Urothelium cell line (cell line): ENCODE measurements around the gene FAAH.

Experiments
- DNase-seq: peaks from one replicate; pipeline ENCODE4 v3.0.0; 2011; ENCODE audit warnings: low spot score, mixed read lengths
- FAIRE-seq: peaks from 2 replicates; lab custom pipeline; 2011; peaks lifted over from hg19 to GRCh38; lab: Jason Lieb, UNC

FAAH gene

DNA sequence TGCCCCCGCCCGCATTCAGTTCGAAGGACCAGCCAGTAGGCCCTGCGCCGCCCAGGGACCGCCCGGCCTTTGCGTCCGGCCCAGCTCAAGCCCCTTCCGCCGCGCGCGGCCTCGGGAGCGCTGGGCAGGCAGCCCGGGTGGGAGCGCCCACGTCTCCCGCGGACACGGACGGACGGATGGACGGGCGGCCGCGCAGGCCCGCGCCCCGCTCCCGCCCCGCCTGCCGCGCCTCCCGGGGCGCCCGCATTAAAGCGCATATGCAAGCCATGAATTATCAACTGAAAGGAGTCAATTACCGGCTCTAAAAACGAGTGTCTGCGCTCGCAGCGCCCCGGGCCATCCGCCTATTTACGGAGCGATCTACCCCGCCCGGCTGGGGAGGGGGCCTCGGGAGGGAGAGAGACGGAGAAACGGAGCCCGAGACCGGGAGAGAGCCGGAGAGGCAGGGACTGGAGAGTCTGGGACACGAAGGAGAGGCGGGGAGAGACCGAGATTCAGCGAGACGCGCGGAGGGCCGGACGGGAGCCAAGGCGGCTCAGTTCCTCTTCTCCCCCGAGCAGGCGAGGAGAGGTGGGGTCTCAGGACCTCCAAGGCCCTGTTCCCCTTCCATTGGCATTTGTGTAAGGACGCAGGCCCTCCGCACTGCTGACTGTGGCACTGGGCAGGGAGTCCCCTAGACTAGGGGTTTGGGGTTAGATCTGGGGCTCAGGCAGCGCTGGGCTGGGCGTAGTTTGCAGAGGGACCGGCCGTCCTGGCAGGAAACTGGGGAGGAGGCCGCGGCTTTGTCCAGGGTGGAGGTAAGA is 54.2 kb downstream of the FAAH start:
- no peak for DNase-seq

DNA sequence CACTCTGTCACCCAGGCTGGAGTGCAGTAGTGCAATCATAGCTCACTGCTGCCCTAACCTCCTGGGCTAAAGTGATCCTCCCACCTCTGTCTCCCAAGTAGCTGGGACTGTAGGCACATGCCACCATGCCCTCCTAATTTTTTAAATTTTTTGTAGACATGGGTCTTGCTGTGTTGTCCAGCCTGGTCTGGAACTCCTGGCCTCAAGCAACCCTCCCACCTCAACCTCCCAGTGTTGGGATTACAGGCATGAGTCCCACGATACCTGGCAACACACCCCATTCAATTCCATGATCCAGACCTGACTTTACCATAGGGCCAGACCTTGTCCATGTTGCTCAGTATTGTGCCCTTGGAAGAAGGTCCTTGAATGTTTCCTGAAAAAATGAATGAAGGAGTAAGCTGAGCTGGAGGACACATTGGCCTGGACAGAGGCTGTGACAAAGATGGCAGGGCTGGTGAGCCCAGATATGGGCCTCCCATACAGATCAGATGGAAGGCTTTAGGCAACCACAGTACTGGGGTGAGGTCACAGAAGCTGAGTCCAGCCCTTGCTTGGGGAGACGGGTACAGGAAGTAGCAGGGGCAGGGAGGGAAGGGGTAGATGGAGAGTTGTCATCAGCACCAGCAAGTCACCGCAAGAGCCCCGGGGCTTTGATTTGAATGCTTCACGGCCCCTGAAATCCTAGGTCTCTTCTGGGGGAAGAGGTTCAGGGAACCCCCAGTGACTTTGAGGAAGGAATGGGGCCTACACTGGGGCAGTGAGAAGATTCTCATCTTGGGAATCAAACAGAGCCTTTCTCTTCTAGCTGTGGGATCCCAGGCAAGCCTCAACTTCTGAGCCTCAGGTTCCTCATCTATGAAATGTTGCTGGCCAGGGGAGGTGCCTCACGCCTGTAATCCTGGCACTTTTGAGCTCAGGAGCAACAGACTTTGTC is 55.4 kb downstream of the FAAH start:
- FAIRE-seq = no peak

More for the DNA sequence above, 54.2 kb downstream of the FAAH start:
- no peak for FAIRE-seq

DNA sequence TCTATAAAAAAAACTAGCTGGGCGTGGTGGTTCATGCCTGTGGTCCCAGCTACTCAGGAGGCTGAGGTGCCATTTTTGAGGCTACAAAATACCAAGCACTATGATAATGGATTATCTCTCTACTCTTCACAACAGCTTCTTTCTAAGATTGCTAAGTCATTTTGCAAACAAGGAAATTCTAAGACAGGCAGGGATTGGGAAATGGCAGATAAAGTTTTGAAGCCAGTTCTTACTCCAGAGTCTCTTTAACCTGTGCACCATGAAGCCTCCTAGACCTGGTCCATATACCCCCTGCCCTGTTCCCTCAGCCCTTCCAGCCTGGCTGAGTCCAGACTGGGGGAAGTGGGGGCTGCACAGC is 56.0 kb downstream of the FAAH start:
- DNase-seq (no peak), FAIRE-seq (no peak)

More for the DNA sequence above, 55.4 kb downstream of the FAAH start:
- DNase-seq = no peak

DNA sequence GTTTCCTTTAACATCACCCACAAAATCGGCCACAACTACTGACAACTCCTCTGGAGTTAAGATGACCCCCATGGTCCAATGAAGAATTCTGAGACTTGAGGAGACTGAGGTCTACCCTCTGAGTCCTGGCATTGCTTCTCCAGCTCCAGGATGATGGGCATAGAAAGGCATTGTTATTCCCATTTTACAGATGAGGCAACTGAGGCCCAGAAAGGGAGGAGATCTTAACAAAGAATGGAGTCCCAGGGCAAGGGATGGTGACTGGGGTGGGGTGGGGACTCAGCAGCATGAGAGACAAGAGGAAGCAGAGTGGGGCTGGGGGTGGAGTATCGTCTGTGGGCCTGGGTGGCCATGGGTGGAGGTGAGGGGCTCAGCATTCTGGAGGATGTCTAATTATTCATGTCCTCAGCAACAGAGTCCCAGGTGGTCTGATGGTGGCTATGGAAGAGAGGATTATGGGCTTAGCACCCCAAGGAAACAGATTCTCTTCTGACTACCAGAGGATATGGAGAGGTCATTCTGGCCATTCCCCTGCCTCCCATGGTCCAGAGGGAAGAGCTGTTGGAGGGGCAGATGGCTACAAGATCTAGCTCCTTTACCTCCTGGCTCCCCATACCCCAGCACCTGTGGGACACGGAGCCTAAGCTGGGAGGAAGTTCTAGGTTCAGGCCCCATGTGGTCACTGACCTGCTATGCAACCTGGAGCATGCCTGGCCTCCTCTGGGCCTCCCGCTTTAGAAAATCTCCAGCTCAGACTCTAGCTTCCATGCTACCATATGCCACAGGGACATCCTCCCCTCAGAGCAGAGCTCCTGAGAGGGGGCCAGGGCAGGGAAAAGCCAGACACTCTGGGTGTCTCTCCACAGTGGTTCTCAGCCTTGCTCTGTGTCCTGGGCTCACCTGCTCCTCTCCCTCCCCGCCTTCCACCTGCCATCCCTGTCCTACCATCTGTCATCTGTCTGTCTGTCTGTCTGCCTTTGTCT is 58.1 kb downstream of the FAAH start:
- no peak for FAIRE-seq
- no peak for DNase-seq

- DNase-seq = no peak
These were observed 58.8 kb downstream of the FAAH start for GRCh38 chr1:46452931-46453325.

DNA sequence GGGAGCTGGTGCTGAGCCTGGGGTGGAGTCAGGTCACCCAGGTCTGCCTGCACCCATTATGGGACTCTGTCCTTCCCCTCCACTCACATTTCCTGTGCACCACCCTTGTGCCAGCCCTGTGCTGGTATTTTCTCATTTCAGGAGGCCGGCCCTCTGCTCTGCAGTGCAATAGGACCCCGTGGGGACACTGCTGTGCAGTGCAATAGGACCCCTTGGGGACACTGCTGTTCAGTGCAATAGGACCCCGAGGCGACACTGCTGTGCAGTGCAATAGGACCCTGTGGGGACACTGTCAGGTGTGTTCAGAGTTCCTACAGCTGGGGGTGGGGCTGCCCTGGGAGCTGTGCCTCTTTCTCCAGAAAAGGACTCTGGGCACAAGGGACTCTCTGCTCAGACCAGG is 59.3 kb downstream of the FAAH start:
- FAIRE-seq (no peak), DNase-seq (no peak)

More at GRCh38 chr1:46452931-46453325, 58.8 kb downstream of the FAAH start:
- peak; percentile 74 for FAIRE-seq

GRCh38 chr1:46455951-46456350 is 61.8 kb downstream of the FAAH start:
- DNase-seq = no peak

GRCh38 chr1:46456411-46456963 is 62.4 kb downstream of the FAAH start:
- DNase-seq = no peak
- no peak for FAIRE-seq

More at GRCh38 chr1:46455951-46456350, 61.8 kb downstream of the FAAH start:
- FAIRE-seq = no peak

DNA sequence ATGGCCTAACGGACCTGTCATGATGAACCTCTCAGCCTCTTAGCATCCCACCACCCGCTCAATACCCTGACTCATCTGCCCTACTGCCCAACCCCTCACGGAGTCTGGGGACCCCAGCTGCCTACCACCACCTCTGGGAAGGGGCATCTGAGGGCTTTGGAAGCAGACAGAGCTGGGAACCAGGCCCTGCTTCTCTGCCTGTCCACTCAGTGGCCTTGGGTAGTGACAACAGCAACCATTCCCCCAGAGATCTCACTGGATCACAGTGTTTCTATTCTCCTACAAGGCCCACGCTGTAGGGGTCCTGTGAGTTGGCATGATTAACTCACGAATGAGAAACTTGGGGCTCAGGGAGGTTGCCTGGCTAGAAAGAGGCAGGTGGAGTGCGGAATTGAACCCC is 63.1 kb downstream of the FAAH start:
- DNase-seq (no peak), FAIRE-seq (no peak)

- FAIRE-seq (no peak), DNase-seq (no peak)
These were observed 64.1 kb downstream of the FAAH start for GRCh38 chr1:46458190-46458589.

DNA sequence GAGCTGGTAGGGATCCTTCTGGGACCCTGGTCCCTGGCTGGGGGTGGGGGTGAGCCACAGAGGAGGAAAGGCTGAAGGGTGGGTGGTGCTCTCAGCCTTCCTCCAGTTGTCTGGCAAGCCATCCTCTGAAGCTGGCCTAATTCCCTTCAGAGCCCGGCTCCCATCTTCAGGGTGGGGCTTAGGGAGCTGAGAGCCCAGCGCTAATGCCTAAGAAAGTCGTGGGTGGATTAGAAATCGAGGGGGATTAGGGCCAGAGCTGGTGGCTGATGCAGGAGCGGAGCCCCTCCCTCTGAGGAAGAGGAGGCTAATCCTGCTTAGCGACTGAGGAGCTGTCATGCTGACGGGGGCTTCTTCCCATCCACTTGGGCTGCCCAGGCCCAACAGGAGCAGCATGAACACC is 64.7 kb downstream of the FAAH start:
- no peak for FAIRE-seq
- DNase-seq = no peak

DNA sequence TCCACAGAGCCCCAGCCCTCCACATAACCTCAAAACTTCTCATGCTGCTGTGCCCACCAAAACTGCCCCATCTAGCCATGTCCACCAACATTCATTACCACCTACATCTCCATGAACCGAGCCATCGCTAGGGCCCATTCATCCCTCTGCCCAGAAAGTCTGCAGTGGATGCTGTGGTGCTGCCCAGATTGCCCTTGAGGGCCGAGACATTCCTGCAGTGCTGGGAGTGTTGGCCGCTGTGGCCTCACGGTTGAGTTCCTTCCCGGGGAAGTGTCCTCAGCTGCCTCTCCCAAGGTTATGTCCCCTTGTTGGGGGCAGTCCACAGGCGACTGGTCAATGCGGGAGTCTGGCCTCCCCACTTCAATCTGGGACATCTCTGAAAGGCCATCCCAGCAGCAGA is 65.2 kb downstream of the FAAH start:
- DNase-seq = no peak

DNA sequence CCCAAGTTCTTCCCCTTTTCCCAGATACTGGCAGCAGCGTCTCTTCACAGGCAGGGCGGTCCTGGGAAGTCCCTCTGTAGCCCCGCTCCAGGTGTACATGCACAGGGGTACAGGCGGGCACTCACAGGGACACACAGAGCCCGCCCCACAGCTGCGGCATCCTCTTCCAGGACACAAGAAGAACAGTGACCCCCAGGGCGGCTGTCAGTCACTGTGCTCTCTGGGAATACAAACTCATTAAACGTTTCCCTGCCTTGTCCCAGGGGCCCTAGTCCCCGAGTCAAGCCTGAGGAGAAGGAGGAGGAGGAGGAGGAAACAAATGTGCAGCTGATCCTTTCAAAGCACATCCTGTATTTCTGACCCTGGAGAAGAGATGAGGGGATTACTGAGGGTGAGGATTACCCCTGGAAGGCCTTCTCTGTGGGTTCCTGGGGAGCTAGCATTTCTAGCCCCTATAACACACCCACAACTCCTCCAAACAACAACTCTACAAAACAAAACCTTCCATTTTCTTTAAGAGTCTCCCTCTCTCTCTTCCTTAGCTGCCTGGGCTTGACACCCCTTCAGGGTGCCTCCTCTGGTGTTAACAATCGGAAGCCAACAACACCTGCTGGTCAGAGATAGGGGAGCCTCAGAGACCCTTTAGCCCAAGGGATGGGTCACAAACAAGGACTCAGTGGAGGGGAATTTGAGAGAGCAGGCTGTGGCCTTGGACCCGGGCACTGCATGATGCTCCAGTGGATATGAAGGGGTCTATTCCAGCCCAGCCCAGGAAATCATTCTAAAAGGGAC is 67.1 kb downstream of the FAAH start:
- no peak for DNase-seq

More for the DNA sequence above, 65.2 kb downstream of the FAAH start:
- no peak for FAIRE-seq

GRCh38 chr1:46461809-46462448 is 67.8 kb downstream of the FAAH start:
- no peak for FAIRE-seq
- DNase-seq = no peak

More for the DNA sequence above, 67.1 kb downstream of the FAAH start:
- FAIRE-seq = no peak
